Omental fat pad (tissue), 4 donors: ENCODE results near the gene DYNLT1. TPM values are rescaled to one million over a fixed set of nuclear protein-coding genes. Genes with fewer than 3 reads are reported as not detected.

Source experiments
- ATAC-seq: fragments of 150-250 bp; one replicate; pipeline ENCODE4 v1.9.1; 2016; ENCODE audit warnings: mild to moderate bottlenecking, moderate library complexity; ENCODE audit not compliant: low FRiP score
- DNase-seq: peaks from one replicate; pipeline ENCODE4 v3.0.0-alpha.2; 2019; ENCODE audit warnings: low spot score
- total RNA-seq, 4 donors: library from RNA; depleted of rRNA; stranded (reverse); fragments of >200 nt; gene quantifications; one replicate each; pipeline ENCODE4 v1.1.0, GENCODE V29; 2016
- TF ChIP-seq, protein P1 (sequence below), 3 donors: fragments of 450-650 bp; IDR thresholded peaks; one replicate each; pipeline ENCODE4 v1.5.1; 2016 to 2017; ENCODE audit warnings: antibody characterized with exemption in 3 of 3, mild to moderate bottlenecking in 3 of 3, moderate library complexity in 2 of 3

DYNLT1 gene
- total RNA-seq, 4 donors from 2014 or later = 43.8 to 70.4 (median 60.7) TPM

DNA sequence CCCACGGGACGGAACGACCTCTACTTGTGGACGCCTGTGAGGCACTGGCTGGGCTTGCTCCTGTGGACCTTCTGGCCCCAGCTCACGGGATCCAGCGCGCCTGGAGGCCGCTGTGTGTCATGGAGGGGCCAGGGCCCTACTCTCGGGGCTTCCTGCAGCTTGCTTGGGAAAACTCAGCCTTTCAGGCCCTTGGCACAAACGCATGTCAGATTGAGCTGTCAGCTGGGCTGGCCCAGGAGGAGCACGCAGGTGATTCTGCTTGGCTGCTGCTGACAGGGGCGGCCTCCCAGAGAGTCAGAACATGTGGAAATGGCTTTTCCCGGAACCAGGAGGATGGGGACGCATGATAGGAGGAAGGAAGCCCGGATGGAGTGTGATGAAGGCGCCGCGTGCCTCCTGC is 44.9 kb downstream of the DYNLT1 start:
- TF ChIP-seq, protein P1, sequence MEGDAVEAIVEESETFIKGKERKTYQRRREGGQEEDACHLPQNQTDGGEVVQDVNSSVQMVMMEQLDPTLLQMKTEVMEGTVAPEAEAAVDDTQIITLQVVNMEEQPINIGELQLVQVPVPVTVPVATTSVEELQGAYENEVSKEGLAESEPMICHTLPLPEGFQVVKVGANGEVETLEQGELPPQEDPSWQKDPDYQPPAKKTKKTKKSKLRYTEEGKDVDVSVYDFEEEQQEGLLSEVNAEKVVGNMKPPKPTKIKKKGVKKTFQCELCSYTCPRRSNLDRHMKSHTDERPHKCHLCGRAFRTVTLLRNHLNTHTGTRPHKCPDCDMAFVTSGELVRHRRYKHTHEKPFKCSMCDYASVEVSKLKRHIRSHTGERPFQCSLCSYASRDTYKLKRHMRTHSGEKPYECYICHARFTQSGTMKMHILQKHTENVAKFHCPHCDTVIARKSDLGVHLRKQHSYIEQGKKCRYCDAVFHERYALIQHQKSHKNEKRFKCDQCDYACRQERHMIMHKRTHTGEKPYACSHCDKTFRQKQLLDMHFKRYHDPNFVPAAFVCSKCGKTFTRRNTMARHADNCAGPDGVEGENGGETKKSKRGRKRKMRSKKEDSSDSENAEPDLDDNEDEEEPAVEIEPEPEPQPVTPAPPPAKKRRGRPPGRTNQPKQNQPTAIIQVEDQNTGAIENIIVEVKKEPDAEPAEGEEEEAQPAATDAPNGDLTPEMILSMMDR (IDR thresholded peaks at IDR 0.05) = no peak
- ATAC-seq = no peak
- DNase-seq = no peak

GRCh38 chr6:158597565-158597964 is 47.0 kb downstream of the DYNLT1 start:
- TF ChIP-seq, protein P1 (IDR thresholded peaks at IDR 0.05) = no peak
- ATAC-seq (no peak), DNase-seq (no peak)

GRCh38 chr6:158596861-158597260 is 47.7 kb downstream of the DYNLT1 start:
- ATAC-seq = no peak
- no peak for DNase-seq
- TF ChIP-seq, protein P1 (IDR thresholded peaks at IDR 0.05) = no peak

DNA sequence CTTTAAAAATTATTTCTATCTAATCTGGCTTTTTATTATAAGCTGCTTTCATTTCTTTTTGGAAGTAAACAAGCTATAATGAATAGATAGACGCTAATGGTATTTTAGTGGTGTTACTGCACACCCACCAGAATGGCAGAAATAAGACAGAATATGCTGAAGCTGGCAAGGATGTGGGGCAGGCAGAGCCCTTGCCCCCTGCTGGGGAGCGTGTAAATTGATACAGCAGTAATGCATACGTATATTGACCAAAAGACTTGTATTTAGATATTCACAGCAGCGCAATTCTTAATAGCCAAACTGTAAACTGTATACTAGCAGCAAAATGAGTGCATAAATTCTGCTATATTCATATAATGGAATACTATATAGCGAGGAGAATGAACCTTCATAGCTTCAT is 49.3 kb downstream of the DYNLT1 start:
- TF ChIP-seq, protein P1 (IDR thresholded peaks at IDR 0.05) = no peak
- ATAC-seq (no peak), DNase-seq (no peak)

DNA sequence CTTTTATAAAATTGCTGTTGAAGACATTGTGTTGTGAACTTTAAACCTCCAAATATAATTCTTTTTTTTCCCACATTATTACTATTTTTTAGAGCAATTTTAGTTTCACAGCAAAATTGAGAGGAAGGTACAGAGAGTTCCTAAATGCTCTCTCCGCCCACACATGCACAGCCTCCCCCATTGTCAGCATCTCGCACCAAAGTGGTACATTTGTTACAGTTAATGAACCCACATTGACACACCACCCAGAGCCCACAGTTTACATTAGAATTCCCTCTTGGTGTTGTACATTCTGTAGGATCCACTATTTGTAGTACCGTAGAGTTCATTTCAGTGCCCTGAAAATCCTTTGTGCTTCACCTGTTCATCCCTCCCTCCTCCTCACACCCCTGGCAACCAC is 50.9 kb downstream of the DYNLT1 start:
- ATAC-seq = no peak
- no peak for DNase-seq
- TF ChIP-seq, protein P1 (IDR thresholded peaks at IDR 0.05) = no peak

DNA sequence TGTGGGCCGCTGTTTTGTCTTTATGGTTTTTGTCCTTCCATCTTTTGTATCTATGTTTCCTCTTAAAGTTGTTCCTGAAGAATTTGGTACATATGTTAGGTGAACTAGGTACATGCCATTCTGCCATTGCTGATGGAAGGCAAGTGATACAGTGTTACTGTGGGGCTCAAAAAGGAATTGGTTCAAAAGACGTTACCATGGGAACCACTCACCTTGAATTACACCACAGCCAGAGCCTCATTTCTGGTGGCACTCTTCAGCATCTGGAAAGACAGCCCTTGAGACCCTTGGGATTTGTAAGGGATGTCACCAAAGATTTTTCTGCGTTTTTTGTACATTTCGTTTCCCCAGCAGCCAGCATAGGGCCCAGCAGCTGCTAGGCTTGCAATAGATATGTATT is 52.7 kb downstream of the DYNLT1 start:
- TF ChIP-seq, protein P1 (IDR thresholded peaks at IDR 0.05) = no peak
- ATAC-seq = no peak
- DNase-seq = no peak

DNA sequence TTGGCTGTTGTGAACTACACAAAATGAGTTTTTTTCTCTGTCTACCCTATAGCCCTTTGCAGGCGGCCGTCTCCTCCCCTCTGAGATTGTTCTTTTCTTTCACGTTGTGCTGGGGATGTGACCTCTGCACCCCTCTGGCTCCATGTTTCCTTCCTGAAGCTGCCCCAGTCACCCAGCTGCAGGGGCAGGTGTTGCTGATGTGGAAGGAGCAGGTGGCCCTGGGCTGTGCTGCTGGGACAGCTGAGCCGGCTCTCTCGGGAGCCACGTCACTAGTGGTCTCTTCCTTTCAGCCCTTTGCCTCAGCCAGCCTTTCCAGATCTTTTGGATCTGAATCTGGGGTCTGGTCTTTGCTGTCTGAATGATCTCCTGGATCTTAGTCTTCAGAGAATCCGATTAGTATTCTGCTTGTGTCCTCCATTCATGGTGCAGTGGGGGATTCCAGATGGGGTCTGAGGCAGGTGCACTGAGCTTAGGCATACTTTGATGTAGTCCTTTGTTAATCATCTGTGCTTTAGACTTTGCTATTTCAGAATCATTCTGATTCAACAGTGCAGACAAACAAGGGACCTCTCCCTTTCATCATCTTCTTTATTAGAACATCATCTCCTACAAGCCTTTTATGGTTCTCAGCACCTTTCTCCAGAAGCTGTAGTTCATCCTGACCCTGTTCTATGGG is 53.3 kb downstream of the DYNLT1 start:
- TF ChIP-seq, protein P1 (IDR thresholded peaks at IDR 0.05) = no peak
- ATAC-seq (no peak), DNase-seq (no peak)
